Urinary bladder (tissue), 4 donors: ENCODE results near the gene MSANTD2. TPM values are rescaled to one million over a fixed set of nuclear protein-coding genes. Genes with fewer than 3 reads are reported as not detected.

Source experiments
- DNase-seq: peaks from one replicate; pipeline ENCODE4 v3.0.0-alpha.2; 2015; ENCODE audit errors: extremely low spot score
- H3K27ac ChIP-seq: one replicate; pipeline ENCODE4 v1.5.1; 2013; ENCODE audit warnings: low read depth, mild to moderate bottlenecking, moderate library complexity
- H3K36me3 ChIP-seq: one replicate; pipeline ENCODE4 v1.6.1; 2013; ENCODE audit warnings: mild to moderate bottlenecking, moderate library complexity; ENCODE audit not compliant: insufficient read depth
- H3K4me1 ChIP-seq: one replicate; pipeline ENCODE4 v1.6.1; 2013; ENCODE audit warnings: mild to moderate bottlenecking, moderate library complexity; ENCODE audit not compliant: insufficient read depth
- H3K4me3 ChIP-seq: one replicate; pipeline ENCODE4 v1.5.1; 2013; ENCODE audit warnings: low read depth, low read length
- WGBS: extraction: QIAGEN DNeasy Blood & Tissue Kit; methylation state at CpG from one replicate; pipeline ENCODE4 v1.1.7; 2013; 5-methylcytosine and 5-hydroxymethylcytosine counted together
- polyA plus RNA-seq: library from polyadenylated mRNA; stranded (reverse); fragments of 200-250 nt; gene quantifications from one replicate; pipeline ENCODE4 v1.2.3, GENCODE V29; 2013
- total RNA-seq: library from RNA; depleted of rRNA; stranded (reverse); fragments of >200 nt; gene quantifications from one replicate; pipeline ENCODE4 v1.2.3, GENCODE V29; 2014
- donor health status: healthy with polysubstance abuse.
- donor health status: healthy.

MSANTD2 gene
- total RNA-seq (28.8 TPM), polyA plus RNA-seq (8.7 TPM)

- Histone ChIP-seq H3K4me1 (no peaks in the 10 kb centered on the region), H3K36me3 (no peaks in the 10 kb centered on the region), H3K4me3 (peak within 1 kb of the TSS; percentile 86), H3K27ac (peak within 1 kb of the TSS; percentile 98)
- peak; percentile 86 for DNase-seq
- WGBS, result under 1% methylated on average over 62 of the region's 62 CpGs
These were observed at the start of gene MSANTD2 for GRCh38 chr11:124800226-124800929. MSANTD2 (minus strand) TSS chr11:124800406; CDS start chr11:124800380, 26 bp downstream.

GRCh38 chr11:124846070-124846673 is 46.0 kb upstream of the MSANTD2 start:
- WGBS, result 9% methylated on average over 11 of the region's 11 CpGs
- Histone ChIP-seq H3K4me3 (no peak overlapping the region), H3K4me1 (no peaks in the 10 kb centered on the region), H3K36me3 (no peaks in the 10 kb centered on the region), H3K27ac (no peak overlapping the region)
- DNase-seq, result no peak

- Histone ChIP-seq H3K27ac (no peak overlapping the region), H3K4me1 (no peaks in the 10 kb centered on the region)
- 10% methylated on average over 8 of the region's 8 CpGs for WGBS
These were observed 44.5 kb upstream of the MSANTD2 start for GRCh38 chr11:124844664-124845079.

GRCh38 chr11:124843616-124843910 is 43.4 kb upstream of the MSANTD2 start:
- WGBS, result 7% methylated on average over 8 of the region's 8 CpGs
- H3K4me3 ChIP-seq, result no peak overlapping the region
- no peaks in the 10 kb centered on the region for H3K36me3 ChIP-seq
- H3K4me1 ChIP-seq, result peaks cover 3% of the 10 kb centered on the region
- H3K27ac ChIP-seq, result no peak overlapping the region
- no peak for DNase-seq

More at GRCh38 chr11:124844664-124845079, 44.5 kb upstream of the MSANTD2 start:
- DNase-seq, result no peak
- Histone ChIP-seq H3K4me3 (no peak overlapping the region), H3K36me3 (no peaks in the 10 kb centered on the region)

GRCh38 chr11:124842305-124842704 is 42.1 kb upstream of the MSANTD2 start:
- no peak for DNase-seq
- WGBS, result 27% methylated on average over 4 of the region's 4 CpGs
- no peak overlapping the region for H3K4me3 ChIP-seq
- H3K27ac ChIP-seq, result no peak overlapping the region
- peaks cover 3% of the 10 kb centered on the region for H3K4me1 ChIP-seq
- H3K36me3 ChIP-seq, result no peaks in the 10 kb centered on the region

- no peak for DNase-seq
- WGBS, result 47% methylated on average over 2 of the region's 2 CpGs
- H3K4me3 ChIP-seq, result no peak overlapping the region
- H3K4me1 ChIP-seq, result peaks cover 3% of the 10 kb centered on the region
- no peak overlapping the region for H3K27ac ChIP-seq
- no peaks in the 10 kb centered on the region for H3K36me3 ChIP-seq
These were observed 41.6 kb upstream of the MSANTD2 start for GRCh38 chr11:124841840-124842239.

GRCh38 chr11:124841201-124841600 is 41.0 kb upstream of the MSANTD2 start:
- no peak overlapping the region for H3K27ac ChIP-seq
- H3K36me3 ChIP-seq, result no peaks in the 10 kb centered on the region
- WGBS, result 44% methylated on average over 3 of the region's 3 CpGs
- no peak for DNase-seq
- H3K4me1 ChIP-seq, result peaks cover 3% of the 10 kb centered on the region
- H3K4me3 ChIP-seq, result no peak overlapping the region

GRCh38 chr11:124840666-124841065 is 40.5 kb upstream of the MSANTD2 start:
- 62% methylated on average over 1 of the region's 1 CpG for WGBS
- DNase-seq, result no peak
- Histone ChIP-seq H3K4me1 (peaks cover 3% of the 10 kb centered on the region), H3K4me3 (no peak overlapping the region), H3K36me3 (no peaks in the 10 kb centered on the region), H3K27ac (no peak overlapping the region)

GRCh38 chr11:124839972-124840621 is 39.9 kb upstream of the MSANTD2 start:
- Histone ChIP-seq H3K4me3 (peak overlapping the region; percentile 28), H3K36me3 (no peaks in the 10 kb centered on the region), H3K27ac (no peak overlapping the region), H3K4me1 (peaks cover 3% of the 10 kb centered on the region)
- 14% methylated on average over 20 of the region's 20 CpGs for WGBS
- DNase-seq, result no peak

GRCh38 chr11:124839128-124839971 is 39.1 kb upstream of the MSANTD2 start:
- peaks cover 3% of the 10 kb centered on the region for H3K4me1 ChIP-seq
- no peak for DNase-seq
- H3K36me3 ChIP-seq, result no peaks in the 10 kb centered on the region
- WGBS, result 2% methylated on average over 87 of the region's 87 CpGs
- peak overlapping the region; percentile 28 for H3K4me3 ChIP-seq
- no peak overlapping the region for H3K27ac ChIP-seq

GRCh38 chr11:124838805-124839127 is 38.6 kb upstream of the MSANTD2 start:
- Histone ChIP-seq H3K36me3 (no peaks in the 10 kb centered on the region), H3K4me3 (no peak overlapping the region), H3K27ac (no peak overlapping the region), H3K4me1 (peaks cover 3% of the 10 kb centered on the region)
- WGBS, result 30% methylated on average over 5 of the region's 5 CpGs
- no peak for DNase-seq

GRCh38 chr11:124837491-124837856 is 37.3 kb upstream of the MSANTD2 start:
- Histone ChIP-seq H3K4me1 (peaks cover 3% of the 10 kb centered on the region), H3K36me3 (no peaks in the 10 kb centered on the region), H3K27ac (no peak overlapping the region), H3K4me3 (no peak overlapping the region)
- 17% methylated on average over 3 of the region's 3 CpGs for WGBS
- no peak for DNase-seq

GRCh38 chr11:124835918-124836317 is 35.7 kb upstream of the MSANTD2 start:
- 81% methylated on average over 8 of the region's 8 CpGs for WGBS
- Histone ChIP-seq H3K4me1 (peaks cover 3% of the 10 kb centered on the region), H3K27ac (no peak overlapping the region), H3K36me3 (no peaks in the 10 kb centered on the region), H3K4me3 (no peak overlapping the region)
- no peak for DNase-seq
